HG02588 (cell line): ENCODE measurements around the gene ARHGEF11.

ENCODE experiments used
- ATAC-seq: cut with Tn5 transposase; IDR thresholded peaks from one replicate; pipeline ENCODE4 v1.9.1; 2021; ENCODE audit warnings: mild to moderate bottlenecking, moderate library complexity; ENCODE audit not compliant: unreplicated experiment

Gene ARHGEF11

GRCh38 chr1:157050836-157051235, 5.3 kb upstream of the ARHGEF11 start:
- no peak for ATAC-seq

GRCh38 chr1:157047062-157047410, 1.5 kb upstream of the ARHGEF11 start:
- no peak for ATAC-seq

DNA sequence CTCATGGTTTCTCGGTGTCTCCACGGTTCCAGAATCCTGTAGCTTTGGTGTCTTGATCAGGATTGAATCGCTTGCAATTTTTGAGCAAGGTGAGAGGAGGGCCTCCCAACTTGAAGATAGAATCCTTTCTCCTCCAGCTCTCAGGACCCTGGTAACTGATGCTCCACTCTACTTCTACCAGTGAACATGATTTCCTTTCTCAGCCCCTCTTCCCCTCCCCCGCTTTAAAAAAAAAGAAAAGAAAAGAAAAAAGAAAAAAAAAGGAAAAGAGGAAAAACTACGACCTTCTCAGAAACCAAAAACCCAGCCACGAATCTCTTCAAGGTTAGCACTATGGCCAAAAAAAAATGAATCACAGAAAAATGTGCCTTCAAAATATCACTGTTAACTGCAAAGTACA, 1.2 kb downstream of the ARHGEF11 start:
- ATAC-seq: no peak

- no peak for ATAC-seq
These were observed 1.9 kb downstream of the ARHGEF11 start for GRCh38 chr1:157043685-157044084.

GRCh38 chr1:157042846-157043245, 2.7 kb downstream of the ARHGEF11 start:
- no peak for ATAC-seq

GRCh38 chr1:157040802-157041201, 4.7 kb downstream of the ARHGEF11 start:
- no peak for ATAC-seq

GRCh38 chr1:157035121-157035520, 10.4 kb downstream of the ARHGEF11 start:
- ATAC-seq: no peak

GRCh38 chr1:157034137-157034800, 11.3 kb downstream of the ARHGEF11 start:
- no peak for ATAC-seq

GRCh38 chr1:157033357-157033876, 12.1 kb downstream of the ARHGEF11 start:
- no peak for ATAC-seq

DNA sequence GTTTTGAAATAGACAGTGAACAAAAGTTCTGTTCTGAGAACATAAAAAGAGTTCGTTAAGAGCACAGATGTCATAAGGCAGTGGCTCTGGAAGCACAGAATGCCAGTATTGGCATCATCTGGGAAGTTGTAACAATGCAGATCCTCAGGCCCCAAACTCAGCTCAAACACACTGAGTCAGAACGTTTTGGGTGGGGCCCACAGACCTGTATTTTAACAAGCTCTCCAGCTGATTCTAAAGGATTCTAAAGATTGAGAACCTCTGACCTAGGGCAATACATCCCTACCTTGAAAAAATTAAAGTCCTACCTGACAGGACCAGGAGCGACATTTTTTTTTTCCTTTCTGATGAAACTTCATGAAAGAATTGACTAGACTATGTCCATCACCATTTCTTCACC, 13.2 kb downstream of the ARHGEF11 start:
- no peak for ATAC-seq

DNA sequence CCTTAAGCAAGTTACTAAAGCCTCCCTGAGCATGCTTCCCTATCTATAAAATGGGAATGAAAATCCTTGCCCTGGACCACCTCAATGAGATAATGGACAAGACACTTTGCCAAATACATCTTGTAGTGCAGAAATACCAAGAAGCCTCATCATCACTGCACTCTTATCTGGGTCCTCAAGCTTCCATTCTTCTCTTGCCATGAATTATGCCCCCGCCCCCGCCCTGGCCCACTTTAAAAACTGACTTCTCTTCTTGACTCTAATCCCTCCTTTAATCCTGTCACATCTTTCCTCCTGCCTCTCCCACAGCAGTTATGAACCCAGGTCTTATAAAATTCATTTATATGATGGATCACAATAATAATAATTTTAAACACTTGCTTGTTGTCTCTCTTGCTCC, 14.8 kb downstream of the ARHGEF11 start:
- ATAC-seq: no peak

- ATAC-seq: no peak
These were observed 16.9 kb downstream of the ARHGEF11 start for GRCh38 chr1:157028674-157029073.

- ATAC-seq: no peak
These were observed 19.7 kb downstream of the ARHGEF11 start for GRCh38 chr1:157025856-157026255.

DNA sequence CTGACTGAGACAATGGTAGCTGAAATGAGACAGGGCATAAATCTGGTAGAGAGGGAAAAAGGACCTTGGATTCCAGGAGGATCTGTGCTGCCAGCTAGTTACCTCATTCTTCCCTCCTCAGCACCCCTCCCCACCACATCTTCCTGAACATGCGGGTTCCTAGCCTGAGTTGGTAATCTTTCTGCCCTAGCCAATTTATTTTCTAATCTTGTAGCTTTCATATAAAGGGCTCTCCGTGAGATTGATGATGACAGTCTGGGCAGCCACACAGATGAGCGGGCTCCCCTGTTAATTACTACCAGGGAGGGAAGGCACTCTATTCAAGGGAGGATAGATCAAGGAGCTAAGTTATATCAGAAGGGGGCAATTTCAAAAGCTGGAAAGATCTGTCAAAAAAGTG, 20.2 kb downstream of the ARHGEF11 start:
- ATAC-seq: no peak

GRCh38 chr1:157021688-157022087, 23.9 kb downstream of the ARHGEF11 start:
- ATAC-seq: no peak

DNA sequence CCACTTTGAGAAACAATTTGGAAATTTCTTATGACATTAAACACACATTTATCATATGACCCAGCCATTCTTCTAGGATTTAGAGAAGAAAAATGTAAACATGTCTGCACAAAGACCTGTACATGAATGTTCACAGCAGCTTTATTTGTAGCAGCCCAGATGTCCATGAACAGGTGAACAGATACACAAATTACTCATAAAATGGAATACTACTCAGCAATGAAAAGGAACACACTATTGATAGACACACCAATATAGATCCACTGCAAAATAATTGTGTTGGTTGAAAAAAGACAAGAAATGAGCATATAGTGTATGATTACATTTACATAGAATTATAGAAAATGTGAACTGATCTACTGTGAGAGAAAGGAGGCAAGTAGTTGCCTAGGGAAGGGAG, 26.1 kb downstream of the ARHGEF11 start:
- no peak for ATAC-seq

DNA sequence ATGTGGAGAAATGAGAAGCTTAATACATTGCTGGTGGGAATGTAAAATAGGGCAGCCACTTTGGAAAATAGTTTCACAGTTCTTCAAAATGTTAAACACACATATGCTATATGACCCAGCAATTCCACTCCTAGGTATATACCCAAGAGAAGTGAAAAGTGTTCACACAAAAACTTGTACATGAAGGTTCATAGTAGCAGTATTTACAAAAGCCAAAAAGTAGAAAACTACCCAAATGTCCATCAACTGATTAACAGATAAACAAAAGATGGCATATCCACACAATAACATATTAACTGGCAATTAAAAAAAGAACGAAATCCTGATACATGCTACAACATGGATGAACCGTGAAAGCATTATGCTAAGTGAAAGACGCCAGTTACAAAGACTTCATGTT, 33.7 kb downstream of the ARHGEF11 start:
- ATAC-seq: no peak

- ATAC-seq: no peak
These were observed 37.0 kb downstream of the ARHGEF11 start for GRCh38 chr1:157008502-157008901.

DNA sequence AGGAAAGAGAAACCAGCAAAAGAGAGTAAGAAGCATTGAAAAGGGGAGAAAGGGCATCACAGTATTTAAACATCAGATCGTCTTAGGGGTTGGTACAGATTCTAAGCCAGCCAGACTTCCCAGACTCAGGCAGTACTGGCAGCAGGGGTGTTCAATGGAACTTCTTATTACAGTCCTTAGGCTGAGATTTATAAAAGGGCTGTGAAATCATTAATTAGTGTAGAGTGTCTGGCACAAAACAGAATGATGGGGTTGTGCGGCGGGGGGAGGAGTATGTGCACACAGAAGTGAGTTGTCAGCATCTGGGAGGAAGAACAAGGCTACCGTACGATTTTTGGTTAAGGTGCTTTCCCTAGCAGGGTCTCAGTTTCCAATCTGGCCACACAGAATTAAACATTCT, 38.2 kb downstream of the ARHGEF11 start:
- ATAC-seq: no peak

DNA sequence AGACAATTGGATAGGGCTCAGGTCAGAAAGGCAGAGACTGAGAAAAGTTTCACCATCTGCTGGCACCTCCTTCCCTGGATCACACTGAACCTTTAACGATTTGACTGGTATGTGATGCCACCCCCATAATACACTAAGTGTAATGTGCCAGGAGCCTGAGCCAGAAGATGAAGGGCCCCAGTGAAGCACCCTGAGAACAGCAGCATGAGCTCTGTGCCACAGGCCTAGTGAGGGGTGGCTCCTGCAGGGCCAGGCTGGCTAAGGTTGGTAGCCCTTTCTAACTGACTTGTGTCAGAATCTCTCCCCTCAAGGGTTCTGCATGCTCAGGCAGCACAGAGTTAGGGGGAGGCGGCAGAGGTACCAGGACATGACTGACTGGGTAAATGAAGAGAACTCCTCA, 38.9 kb downstream of the ARHGEF11 start:
- no peak for ATAC-seq

GRCh38 chr1:157005965-157006364, 39.6 kb downstream of the ARHGEF11 start:
- no peak for ATAC-seq

DNA sequence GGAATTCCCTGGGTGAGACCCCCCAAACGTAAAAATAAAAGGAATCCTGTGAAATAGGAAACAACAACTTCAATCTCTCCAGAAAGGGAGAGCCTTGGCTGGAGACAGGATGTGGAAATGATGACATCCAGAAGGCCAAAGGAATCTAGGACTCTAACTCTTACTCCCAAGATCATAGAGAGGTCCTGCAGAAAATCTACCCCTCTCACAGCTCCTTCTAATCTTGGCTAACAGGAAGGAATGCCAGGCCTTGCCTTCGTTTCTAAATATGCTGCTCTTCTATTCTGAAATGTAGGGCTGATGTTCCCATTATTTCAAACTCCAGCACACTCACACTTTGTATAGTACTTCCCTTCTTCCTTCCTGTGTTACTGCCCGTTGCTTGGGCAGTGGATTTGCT, 40.7 kb downstream of the ARHGEF11 start:
- no peak for ATAC-seq

DNA sequence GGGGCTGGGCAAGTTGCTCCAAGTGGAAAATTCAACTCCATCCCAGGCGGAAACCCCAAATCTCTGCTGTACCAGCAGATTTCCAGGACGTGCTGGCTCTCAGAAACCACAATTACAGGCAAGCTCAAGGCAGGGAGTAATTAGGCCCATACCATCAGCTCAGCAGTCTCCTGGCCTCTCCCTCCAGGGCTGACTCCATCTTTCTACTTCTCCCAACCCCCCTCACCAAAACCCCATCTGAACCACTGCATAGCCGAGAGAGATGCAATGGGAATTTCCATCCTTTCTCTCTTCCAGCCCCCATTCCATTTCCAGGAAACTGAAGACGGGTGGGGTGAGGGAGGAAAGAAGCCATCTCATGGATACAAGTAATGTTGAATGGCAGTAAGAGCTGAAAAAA, 41.2 kb downstream of the ARHGEF11 start:
- ATAC-seq: no peak
